PC-3 (cell line): ENCODE data around the gene CNBD2. TPM values are rescaled to one million over a fixed set of nuclear protein-coding genes. Genes with fewer than 3 reads are reported as not detected.
"Not testable (repeated sequence)": the region's sequence is repeated elsewhere in the genome, so short reads cannot be mapped to it uniquely, and the experiment has no call there.

Experiments used
- ATAC-seq: fragments of 200-7000 bp; cut with Tn5 transposase; 2 replicates; pipeline ENCODE4 v1.9.1; 2020; ENCODE audit warnings: mild to moderate bottlenecking, moderate library complexity
- BruUV-seq: library from RNA; stranded (reverse); fragments of 400-500 nt; replicated peaks from 2 replicates; lab custom pipeline; 2021; lab: Mats Ljungman, UMichigan
- CTCF ChIA-PET: fragments of 300-600 bp; sonication (Branson Sonifier 250); formaldehyde crosslinking; loops from one replicate; lab custom pipeline; 2022; ENCODE audit warnings: antibody characterized with exemption; lab: Charles Lee
- POLR2A ChIA-PET: fragments of 300-600 bp; sonication (Branson Sonifier 250); formaldehyde crosslinking; loops from one replicate; lab custom pipeline; 2022; ENCODE audit warnings: antibody characterized with exemption; ENCODE audit not compliant: unreplicated experiment; lab: Charles Lee
- DNase-seq: peaks from one replicate; pipeline ENCODE4 v3.0.0-alpha.2; 2015
- H2AFZ ChIP-seq: fragments of 300-600 bp; sonication (generic); 2 replicates; pipeline ENCODE4 v1.6.0; 2016; ENCODE audit warnings: antibody characterized with exemption, low read length
- H3F3A ChIP-seq: fragments of 300-600 bp; sonication (generic); one replicate; pipeline ENCODE4 v1.6.0; 2017; ENCODE audit warnings: antibody characterized with exemption, low read length, control low read depth, mild to moderate bottlenecking; ENCODE audit not compliant: unreplicated experiment
- H3K27ac ChIP-seq: fragments of 300-600 bp; sonication (generic); 2 replicates; pipeline ENCODE4 v1.5.1; 2016; ENCODE audit warnings: mild to moderate bottlenecking, low read length
- H3K27me3 ChIP-seq: fragments of 300-600 bp; sonication (generic); 2 replicates; pipeline ENCODE4 v1.6.1; 2016; ENCODE audit warnings: low read length, mixed read lengths
- H3K36me3 ChIP-seq: fragments of 300-600 bp; sonication (generic); 2 replicates; pipeline ENCODE4 v1.6.1; 2016; ENCODE audit warnings: low read depth, mixed run types, low read length, mixed read lengths
- H3K4me1 ChIP-seq: fragments of 300-600 bp; sonication (generic); 2 replicates; pipeline ENCODE4 v1.5.1; 2016; ENCODE audit warnings: low read length; ENCODE audit not compliant: insufficient read depth
- H3K4me2 ChIP-seq: fragments of 300-600 bp; sonication (generic); 2 replicates; pipeline ENCODE4 v1.6.0; 2016; ENCODE audit warnings: low read length
- H3K4me3 ChIP-seq: fragments of 300-600 bp; sonication (generic); 2 replicates; pipeline ENCODE4 v1.5.1; 2016; ENCODE audit warnings: mild to moderate bottlenecking, low read length, mixed read lengths
- H3K79me2 ChIP-seq: fragments of 300-600 bp; sonication (generic); 2 replicates; pipeline ENCODE4 v1.6.1; 2017; ENCODE audit warnings: low read length, mixed read lengths
- H3K9ac ChIP-seq: fragments of 300-600 bp; sonication (generic); 2 replicates; pipeline ENCODE4 v1.6.0; 2016; ENCODE audit warnings: mild to moderate bottlenecking, low read length
- H3K9me2 ChIP-seq: fragments of 300-600 bp; sonication (generic); replicated peaks from 2 replicates; pipeline ENCODE4 v1.6.1; 2016; ENCODE audit warnings: mixed run types, low read length, mixed read lengths
- H3K9me3 ChIP-seq: fragments of 300-600 bp; sonication (generic); 2 replicates; pipeline ENCODE4 v1.6.1; 2016; ENCODE audit warnings: low read length, mixed read lengths
- H4K20me1 ChIP-seq: fragments of 300-600 bp; sonication (generic); 2 replicates; pipeline ENCODE4 v1.6.1; 2016; ENCODE audit warnings: low read length, mixed read lengths
- CTCF ChIP-seq: fragments of 300-600 bp; sonication (generic); conservative IDR thresholded peaks from 2 replicates; pipeline ENCODE4 v1.5.1; 2017; ENCODE audit warnings: antibody characterized with exemption, low read depth, mild to moderate bottlenecking, low read length
- EZH2 ChIP-seq: fragments of 300-600 bp; sonication (generic); IDR thresholded peaks from one replicate; pipeline ENCODE4 v1.6.1; 2017; ENCODE audit warnings: antibody characterized with exemption, mild to moderate bottlenecking, low read length; ENCODE audit not compliant: unreplicated experiment
- EZH2phosphoT487 ChIP-seq: fragments of 300-600 bp; sonication (generic); IDR thresholded peaks from 2 replicates; pipeline ENCODE4 v1.6.1; 2018; ENCODE audit warnings: mild to moderate bottlenecking, antibody characterized with exemption, low read length, borderline replicate concordance
- intact Hi-C: fragments of 100-400 bp; cut with micrococcal nuclease; formaldehyde crosslinking; loops from 2 replicates; pipeline ENCODE4 v1.9.0; 2023
- total RNA-seq: library from RNA; depleted of rRNA; stranded (reverse); fragments of >200 nt; gene quantifications from 2 replicates; pipeline ENCODE4 v1.2.3, GENCODE V29; 2014

The CNBD2 gene
- total RNA-seq, 1 experiment from 2014 or later, result 6.6 TPM

GRCh38 chr20:35954200-35954906 lies 14.0 kb upstream of the CNBD2 start, which contains the start of gene SCAND1:
SCAND1 (minus strand) TSS chr20:35954502; CDS start chr20:35954284, 218 bp downstream.
- Histone ChIP-seq H3K27ac (peak within 1 kb of the TSS; percentile 93), H3K9ac (peak within 1 kb of the TSS; percentile 98), H3K9me3 (no peaks in the 10 kb centered on the region), H3K4me1 (peaks cover 13% of the 10 kb centered on the region), H3K9me2 (no peaks in the 10 kb centered on the region), H3K4me3 (peak within 1 kb of the TSS; percentile 95), H3F3A (no peaks in the 10 kb centered on the region), H3K79me2 (peaks cover 31% of the 10 kb centered on the region), H3K27me3 (no peaks in the 10 kb centered on the region), H3K36me3 (no peaks in the 10 kb centered on the region), H2AFZ (peak within 1 kb of the TSS; percentile 96), H3K4me2 (peak within 1 kb of the TSS; percentile 94), H4K20me1 (no peaks in the 10 kb centered on the region)
- no peak for TF ChIP-seq EZH2
- TF ChIP-seq EZH2phosphoT487, result peak; percentile 78
- TF ChIP-seq CTCF, result peak; percentile 94
- BruUV-seq, result no TSS peak
- DNase-seq (peak; percentile 99), ATAC-seq (peak; percentile 88)
- ChIA-PET POLR2A (interaction anchor here (0.5 to 2.5 kb wide), 7 partner anchors 37 to 229 kb away, joined by 3 to 27 read pairs (median 4); partner anchors contain the start of gene RBM39), CTCF (interaction anchor here (0.6 to 3.7 kb wide), 8 partner anchors 13 to 212 kb away, joined by 3 to 36 read pairs (median 4); partner anchors contain the start of gene RBM39)
- intact Hi-C loops, result loop anchor here (2.0 kb wide), 1 partner anchor 38 kb away; no protein-coding TSS in a partner anchor

- Histone ChIP-seq H3K9me2 (no peaks in the 10 kb centered on the region), H3K4me2 (peak overlapping the region; percentile 94), H3K4me1 (peaks cover 13% of the 10 kb centered on the region), H3K4me3 (peak overlapping the region; percentile 95), H3K9me3 (no peaks in the 10 kb centered on the region), H4K20me1 (no peaks in the 10 kb centered on the region), H3K9ac (peak overlapping the region; percentile 98), H2AFZ (peak overlapping the region; percentile 96), H3K27me3 (no peaks in the 10 kb centered on the region), H3F3A (no peaks in the 10 kb centered on the region), H3K36me3 (no peaks in the 10 kb centered on the region), H3K27ac (peak overlapping the region; percentile 48), H3K79me2 (peaks cover 31% of the 10 kb centered on the region)
- ChIA-PET POLR2A (interaction anchor here (0.7 to 2.5 kb wide), 4 partner anchors 36 to 213 kb away, joined by 3 to 27 read pairs (median 4); partner anchors contain the start of gene RBM39), CTCF (interaction anchor here (0.7 to 3.7 kb wide), 5 partner anchors 13 to 213 kb away, joined by 3 to 36 read pairs (median 4); partner anchors contain the start of gene RBM39)
- BruUV-seq, result TSS peak; percentile 89
- no peak for TF ChIP-seq EZH2
- no peak for TF ChIP-seq EZH2phosphoT487
- no peak for TF ChIP-seq CTCF
- peak; percentile 30 for DNase-seq
- peak; percentile 18 for ATAC-seq
- intact Hi-C loops, result loop anchor here (2.0 kb wide), 1 partner anchor 38 kb away; no protein-coding TSS in a partner anchor
Measured at GRCh38 chr20:35954907-35955251, 13.5 kb upstream of the CNBD2 start.

- Histone ChIP-seq H3K9me3 (no peaks in the 10 kb centered on the region), H3K9ac (no peak overlapping the region), H3K9me2 (no peaks in the 10 kb centered on the region), H3K4me1 (peaks cover 13% of the 10 kb centered on the region), H2AFZ (no peak overlapping the region), H3K4me2 (no peak overlapping the region), H3K4me3 (no peak overlapping the region), H3K27me3 (no peaks in the 10 kb centered on the region), H4K20me1 (no peaks in the 10 kb centered on the region), H3F3A (no peaks in the 10 kb centered on the region), H3K79me2 (peaks cover 30% of the 10 kb centered on the region), H3K36me3 (no peaks in the 10 kb centered on the region), H3K27ac (no peak overlapping the region)
- intact Hi-C loops, result no loop called here
- ATAC-seq (no peak), DNase-seq (peak; percentile 6)
- no TSS peak for BruUV-seq
- CTCF ChIA-PET, result no interaction called here
- POLR2A ChIA-PET, result no interaction called here
- TF ChIP-seq EZH2 (no peak), CTCF (no peak), EZH2phosphoT487 (no peak)
Measured at GRCh38 chr20:35956616-35957015, 11.8 kb upstream of the CNBD2 start.

GRCh38 chr20:35959291-35959690 lies 9.1 kb upstream of the CNBD2 start:
- not testable (repeated sequence) for H4K20me1 ChIP-seq

More at GRCh38 chr20:35959291-35959690, 9.1 kb upstream of the CNBD2 start:
- H3K4me3 ChIP-seq, H3K9me2 ChIP-seq, H3F3A ChIP-seq, H3K4me2 ChIP-seq, H3K9me3 ChIP-seq, POLR2A ChIA-PET, H3K27ac ChIP-seq, intact Hi-C loops, H3K27me3 ChIP-seq, H2AFZ ChIP-seq, H3K4me1 ChIP-seq, BruUV-seq, CTCF ChIA-PET, H3K36me3 ChIP-seq, H3K9ac ChIP-seq, ATAC-seq, DNase-seq, H3K79me2 ChIP-seq: not testable (repeated sequence)
